MCF 10A (cell line): ENCODE measurements around the gene KCNMA1. TPM values are rescaled to one million over a fixed set of nuclear protein-coding genes. Genes with fewer than 3 reads are reported as not detected.

ENCODE experiments used
- BruUV-seq: library from RNA; stranded (reverse); fragments of 400-500 nt; replicated peaks from 2 replicates; lab custom pipeline; 2021; lab: Mats Ljungman, UMichigan
- CTCF ChIA-PET: fragments of 300-600 bp; sonication (Branson Sonifier 250); formaldehyde crosslinking; extraction: SDS; loops from one replicate; lab custom pipeline; 2021; ENCODE audit warnings: antibody characterized with exemption, inconsistent platforms; lab: Yijun Ruan, JAX
- POLR2A ChIA-PET: fragments of 300-600, 350-650 bp; sonication (Branson Sonifier 250); formaldehyde crosslinking; extraction: SDS; loops from one replicate; lab custom pipeline; 2020; ENCODE audit warnings: antibody characterized with exemption, inconsistent platforms; lab: Yijun Ruan, JAX
- DNase-seq: peaks from one replicate; pipeline ENCODE4 v3.0.0-alpha.2; 2018; ENCODE audit not compliant: unreplicated experiment
- H3K27ac Mint-ChIP-seq: one replicate; pipeline ENCODE4 v1.8.0; 2022; ENCODE audit warnings: mild to moderate bottlenecking, low read depth, mixed read lengths; ENCODE audit not compliant: unreplicated experiment
- H3K27me3 Mint-ChIP-seq: one replicate; pipeline ENCODE4 v1.8.0; 2022; ENCODE audit warnings: mixed read lengths; ENCODE audit not compliant: insufficient read depth, unreplicated experiment
- H3K36me3 Mint-ChIP-seq: one replicate; pipeline ENCODE4 v1.8.0; 2022; ENCODE audit warnings: mild to moderate bottlenecking, moderate library complexity, mixed read lengths; ENCODE audit not compliant: insufficient read depth, unreplicated experiment
- H3K4me1 Mint-ChIP-seq: one replicate; pipeline ENCODE4 v1.8.0; 2022; ENCODE audit warnings: mixed read lengths; ENCODE audit not compliant: insufficient read depth, unreplicated experiment
- H3K4me3 Mint-ChIP-seq: one replicate; pipeline ENCODE4 v1.8.0; 2022; ENCODE audit warnings: mild to moderate bottlenecking, moderate library complexity, mixed read lengths; ENCODE audit not compliant: unreplicated experiment
- H3K9me3 Mint-ChIP-seq: one replicate; pipeline ENCODE4 v1.8.0; 2022; ENCODE audit warnings: mixed read lengths; ENCODE audit not compliant: unreplicated experiment
- CTCF ChIP-seq: fragments of 200-600 bp; IDR thresholded peaks from one replicate; pipeline ENCODE4 v1.8.0; 2022; ENCODE audit warnings: antibody characterized with exemption, mild to moderate bottlenecking; ENCODE audit not compliant: unreplicated experiment
- intact Hi-C: fragments of 100-400 bp; cut with micrococcal nuclease; formaldehyde crosslinking; loops from 2 replicates; pipeline ENCODE4 v1.14.1; 2022
- total RNA-seq: library from RNA; stranded (reverse); gene quantifications from 2 replicates; pipeline ENCODE4 v1.2.3, GENCODE V29; 2022

KCNMA1 gene
- total RNA-seq, 1 experiment from 2014 or later, result 7.5 TPM

DNA sequence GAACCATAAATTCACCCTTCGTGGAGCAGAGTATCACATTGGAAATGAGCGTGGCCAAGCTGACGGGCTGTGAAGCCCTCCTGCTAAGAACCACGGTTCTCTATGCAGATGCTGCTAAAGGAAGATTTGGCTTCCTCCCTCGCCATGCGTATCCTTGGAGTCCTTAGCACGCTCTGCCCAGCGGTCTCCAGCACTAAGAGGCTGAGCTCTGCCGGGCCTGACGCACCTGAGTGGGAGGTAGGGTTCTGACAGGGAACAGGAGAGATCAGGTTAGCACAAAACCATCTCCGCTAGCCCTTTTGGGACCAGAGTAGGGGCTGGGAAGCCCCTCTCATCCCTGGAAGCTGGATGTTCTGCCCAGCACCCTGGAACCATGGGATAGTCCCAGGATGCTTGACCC is 225.8 kb downstream of the KCNMA1 start:
- no TSS peak for BruUV-seq
- ChIA-PET CTCF (no interaction called here), POLR2A (no interaction called here)
- no peaks in the 10 kb centered on the region for H3K36me3 Mint-ChIP-seq
- no peak for TF ChIP-seq CTCF
- peaks cover 26% of the 10 kb centered on the region for H3K4me1 Mint-ChIP-seq
- H3K27ac Mint-ChIP-seq, result no peak overlapping the region
- H3K4me3 Mint-ChIP-seq, result no peak overlapping the region
- no peaks in the 10 kb centered on the region for H3K27me3 Mint-ChIP-seq
- no peak for DNase-seq
- intact Hi-C loops, result no loop called here
- no peaks in the 10 kb centered on the region for H3K9me3 Mint-ChIP-seq

DNA sequence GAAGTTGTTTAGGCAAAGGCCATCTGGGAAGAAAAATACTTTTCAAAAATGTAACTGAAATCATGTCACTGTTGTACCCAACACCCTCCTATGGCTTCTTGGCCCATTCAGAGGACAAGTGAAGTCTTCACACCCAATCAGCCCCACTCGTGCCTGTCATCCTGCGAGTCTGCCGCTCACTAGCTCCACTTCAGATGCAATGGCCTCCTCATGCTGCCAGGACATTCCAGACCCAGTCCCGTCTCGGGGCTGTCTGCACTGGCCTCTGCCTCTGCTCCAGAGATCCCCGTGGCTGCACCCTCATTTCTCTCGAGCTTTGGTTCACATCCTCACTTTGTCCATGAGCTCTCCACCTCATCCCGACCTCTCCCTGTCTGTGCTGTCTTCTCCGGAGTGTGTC is 227.1 kb downstream of the KCNMA1 start:
- H3K36me3 Mint-ChIP-seq, result no peaks in the 10 kb centered on the region
- H3K4me1 Mint-ChIP-seq, result peaks cover 21% of the 10 kb centered on the region
- no peaks in the 10 kb centered on the region for H3K27me3 Mint-ChIP-seq
- no peak for TF ChIP-seq CTCF
- intact Hi-C loops, result no loop called here
- ChIA-PET POLR2A (interaction anchor here (0.6 kb wide), 1 partner anchor 360 kb away, joined by 3 read pairs; no protein-coding TSS in a partner anchor), CTCF (interaction anchor here (0.8 to 1.4 kb wide), 3 partner anchors 18 to 301 kb away, joined by 3 to 4 read pairs (median 3); no protein-coding TSS in a partner anchor)
- no TSS peak for BruUV-seq
- H3K9me3 Mint-ChIP-seq, result no peaks in the 10 kb centered on the region
- H3K4me3 Mint-ChIP-seq, result no peak overlapping the region
- no peak overlapping the region for H3K27ac Mint-ChIP-seq
- no peak for DNase-seq

GRCh38 chr10:77409697-77410471 is 227.7 kb downstream of the KCNMA1 start:
- intact Hi-C loops, result no loop called here
- no peak for DNase-seq
- Mint-ChIP-seq H3K4me1 (peaks cover 21% of the 10 kb centered on the region), H3K36me3 (no peaks in the 10 kb centered on the region), H3K27me3 (no peaks in the 10 kb centered on the region), H3K9me3 (no peaks in the 10 kb centered on the region), H3K4me3 (no peak overlapping the region), H3K27ac (no peak overlapping the region)
- no TSS peak for BruUV-seq
- CTCF ChIA-PET, result interaction anchor here (0.8 to 1.4 kb wide), 3 partner anchors 18 to 302 kb away, joined by 3 to 4 read pairs (median 3); no protein-coding TSS in a partner anchor
- TF ChIP-seq CTCF, result no peak
- POLR2A ChIA-PET, result no interaction called here

DNA sequence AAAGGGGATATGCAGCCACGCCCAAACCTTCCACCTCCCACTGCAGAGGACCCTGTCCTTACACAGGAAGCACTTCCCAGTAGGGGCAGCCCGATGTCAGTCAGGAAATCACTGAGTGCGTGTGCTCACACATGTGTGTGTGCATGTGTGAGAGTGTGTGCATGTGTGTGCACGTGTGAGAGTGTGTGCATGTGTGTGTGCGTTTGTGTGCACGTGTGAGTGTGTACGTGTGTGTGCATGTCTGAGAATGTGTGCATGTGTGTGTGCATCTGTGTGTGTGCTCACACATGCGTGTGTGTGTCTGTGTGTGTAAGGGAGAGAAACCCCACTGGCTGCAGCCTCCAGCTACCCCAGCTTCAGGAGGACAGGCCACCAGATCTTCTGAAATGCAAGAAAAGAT is 229.3 kb downstream of the KCNMA1 start:
- no peaks in the 10 kb centered on the region for H3K27me3 Mint-ChIP-seq
- H3K4me3 Mint-ChIP-seq, result no peak overlapping the region
- H3K27ac Mint-ChIP-seq, result no peak overlapping the region
- no peak for TF ChIP-seq CTCF
- ChIA-PET CTCF (no interaction called here), POLR2A (no interaction called here)
- no TSS peak for BruUV-seq
- no peaks in the 10 kb centered on the region for H3K9me3 Mint-ChIP-seq
- peaks cover 25% of the 10 kb centered on the region for H3K4me1 Mint-ChIP-seq
- no peak for DNase-seq
- intact Hi-C loops, result no loop called here
- H3K36me3 Mint-ChIP-seq, result no peaks in the 10 kb centered on the region
